Measurements from ENCODE around the gene PRKCZ. TPM values are rescaled to one million over a fixed set of nuclear protein-coding genes. Genes with fewer than 3 reads are reported as not detected.

PRKCZ gene
- total and polyA plus RNA-seq, 9 of the 15 experiments (the other 6 are each of a cell fraction or from before 2014, with no cell fraction given), result 0.07 to 3.1 (median 1.3) TPM

- TF ChIP-seq KLF1 (tag; IDR thresholded peaks at IDR 0.05) (0 out of 2 replicates have a peak, but pooled peaks have one; percentile 48), GATA2 (CRISPR knock-in tag; IDR thresholded peaks at IDR 0.05) (no peak), ZNF175 (CRISPR knock-in tag; IDR thresholded peaks at IDR 0.05; ENCODE audit: low read depth) (peak; percentile 61; the same call in 1 of the 2 replicates), ZFP36 (IDR thresholded peaks at IDR 0.05; ENCODE audit: low read depth, low read length, partially characterized antibody) (peak; percentile 81), ZNF57 (CRISPR knock-in tag; IDR thresholded peaks at IDR 0.05) (no peak), RERE (CRISPR knock-in tag; IDR thresholded peaks at IDR 0.05; ENCODE audit: borderline replicate concordance) (no peak), ZNF146 (CRISPR knock-in tag; IDR thresholded peaks at IDR 0.05; ENCODE audit: unreplicated experiment) (no peak), MEIS2 (IDR thresholded peaks at IDR 0.05; ENCODE audit: partially characterized antibody) (peak; percentile 55), CGGBP1 (CRISPR knock-in tag; IDR thresholded peaks at IDR 0.05) (no peak), HDGF (IDR thresholded peaks at IDR 0.05) (no peak), JUNB (CRISPR knock-in tag; conservative IDR thresholded peaks at IDR 0.05) (peak; percentile 100), ERF (CRISPR knock-in tag; IDR thresholded peaks at IDR 0.05) (no peak), KAT8 (IDR thresholded peaks at IDR 0.05; ENCODE audit: low read depth) (no peak)
- TF ChIP-seq, protein P1, sequence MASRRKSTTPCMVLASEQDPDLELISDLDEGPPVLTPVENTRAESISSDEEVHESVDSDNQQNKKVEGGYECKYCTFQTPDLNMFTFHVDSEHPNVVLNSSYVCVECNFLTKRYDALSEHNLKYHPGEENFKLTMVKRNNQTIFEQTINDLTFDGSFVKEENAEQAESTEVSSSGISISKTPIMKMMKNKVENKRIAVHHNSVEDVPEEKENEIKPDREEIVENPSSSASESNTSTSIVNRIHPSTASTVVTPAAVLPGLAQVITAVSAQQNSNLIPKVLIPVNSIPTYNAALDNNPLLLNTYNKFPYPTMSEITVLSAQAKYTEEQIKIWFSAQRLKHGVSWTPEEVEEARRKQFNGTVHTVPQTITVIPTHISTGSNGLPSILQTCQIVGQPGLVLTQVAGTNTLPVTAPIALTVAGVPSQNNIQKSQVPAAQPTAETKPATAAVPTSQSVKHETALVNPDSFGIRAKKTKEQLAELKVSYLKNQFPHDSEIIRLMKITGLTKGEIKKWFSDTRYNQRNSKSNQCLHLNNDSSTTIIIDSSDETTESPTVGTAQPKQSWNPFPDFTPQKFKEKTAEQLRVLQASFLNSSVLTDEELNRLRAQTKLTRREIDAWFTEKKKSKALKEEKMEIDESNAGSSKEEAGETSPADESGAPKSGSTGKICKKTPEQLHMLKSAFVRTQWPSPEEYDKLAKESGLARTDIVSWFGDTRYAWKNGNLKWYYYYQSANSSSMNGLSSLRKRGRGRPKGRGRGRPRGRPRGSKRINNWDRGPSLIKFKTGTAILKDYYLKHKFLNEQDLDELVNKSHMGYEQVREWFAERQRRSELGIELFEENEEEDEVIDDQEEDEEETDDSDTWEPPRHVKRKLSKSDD (conservative IDR thresholded peaks at IDR 0.05; ENCODE audit: low read length), result 0 out of 2 replicates have a peak, but pooled peaks have one; percentile 18
- TF ChIP-seq, protein P2, sequence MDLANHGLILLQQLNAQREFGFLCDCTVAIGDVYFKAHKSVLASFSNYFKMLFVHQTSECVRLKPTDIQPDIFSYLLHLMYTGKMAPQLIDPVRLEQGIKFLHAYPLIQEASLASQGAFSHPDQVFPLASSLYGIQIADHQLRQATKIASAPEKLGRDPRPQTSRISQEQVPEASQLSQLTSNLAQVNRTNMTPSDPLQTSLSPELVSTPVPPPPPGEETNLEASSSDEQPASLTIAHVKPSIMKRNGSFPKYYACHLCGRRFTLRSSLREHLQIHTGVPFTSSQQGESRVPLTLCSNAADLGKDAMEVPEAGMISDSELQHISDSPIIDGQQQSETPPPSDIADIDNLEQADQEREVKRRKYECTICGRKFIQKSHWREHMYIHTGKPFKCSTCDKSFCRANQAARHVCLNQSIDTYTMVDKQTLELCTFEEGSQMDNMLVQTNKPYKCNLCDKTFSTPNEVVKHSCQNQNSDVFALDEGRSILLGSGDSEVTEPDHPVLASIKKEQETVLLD (IDR thresholded peaks at IDR 0.05), result peak; percentile 100
Measured at GRCh38 chr1:2180297-2181245, 130.4 kb downstream of the PRKCZ start (continued).
